Cardiac muscle cell (in vitro differentiated cells and primary cell): ENCODE data around the gene GEN1. TPM values are rescaled to one million over a fixed set of nuclear protein-coding genes. Genes with fewer than 3 reads are reported as not detected.
A peak's percentile ranks its signal among the peaks of the same experiment; 100 is the strongest.

Experiments
- DNase-seq, 2 donors: peaks; one replicate each; pipeline versions ENCODE4 v3.0.0 to v3.0.0-alpha.2; 2010 to 2017; ENCODE audit warnings: low read depth in 1 of 2, low spot score in 1 of 2
- H3K27ac ChIP-seq: fragments of 200-600 bp; sonication (generic); 2 replicates; pipeline ENCODE4 v1.5.1; 2016
- H3K27me3 ChIP-seq: fragments of 200-600 bp; sonication (generic); 2 replicates; pipeline ENCODE4 v1.6.0; 2016; ENCODE audit warnings: control low read depth
- H3K36me3 ChIP-seq: fragments of 200-600 bp; sonication (generic); 2 replicates; pipeline ENCODE4 v1.5.1; 2016; ENCODE audit warnings: control low read depth
- H3K4me1 ChIP-seq: fragments of 200-600 bp; sonication (generic); 2 replicates; pipeline ENCODE4 v1.8.1; 2017; ENCODE audit warnings: low read depth, mild to moderate bottlenecking, mixed run types
- H3K4me3 ChIP-seq: fragments of 200-600 bp; sonication (generic); 2 replicates; pipeline ENCODE4 v1.5.1; 2016; ENCODE audit warnings: mild to moderate bottlenecking
- H3K9me3 ChIP-seq: fragments of 200-600 bp; sonication (generic); 2 replicates; pipeline ENCODE4 v1.5.1; 2017; ENCODE audit warnings: low read depth, mild to moderate bottlenecking, control low read depth
- CTCF ChIP-seq: IDR thresholded peaks from 2 replicates; pipeline ENCODE4 v1.5.1; 2012; ENCODE audit warnings: low read depth, mild to moderate bottlenecking, low read length
- polyA plus RNA-seq: library from polyadenylated mRNA; unstranded; fragments of >200 nt; fragmentation: Nextera tagmentation; extraction: Ambion mirVana; gene quantifications from 2 replicates; pipeline ENCODE4 v1.2.1, GENCODE V29; 2016
- total RNA-seq: library from RNA; depleted of rRNA; stranded (reverse); fragments of >200 nt; gene quantifications from 2 replicates; pipeline ENCODE4 v1.2.3, GENCODE V29; 2016

The GEN1 gene
- total and polyA plus RNA-seq, 2 experiments from 2014 or later: 4.3 to 8.8 TPM

- DNase-seq: no peak
- no peak for TF ChIP-seq CTCF
- no peaks in the 10 kb centered on the region for H3K9me3 ChIP-seq
- H3K4me3 ChIP-seq: no peak overlapping the region
- no peaks in the 10 kb centered on the region for H3K27me3 ChIP-seq
- H3K27ac ChIP-seq: no peak overlapping the region
- H3K4me1 ChIP-seq: no peaks in the 10 kb centered on the region
- H3K36me3 ChIP-seq: peaks cover 9% of the 10 kb centered on the region
Measured at GRCh38 chr2:17747684-17748452, 6.1 kb upstream of the GEN1 start.

GRCh38 chr2:17748745-17749144 lies 5.2 kb upstream of the GEN1 start:
- TF ChIP-seq CTCF: no peak
- Histone ChIP-seq H3K4me3 (no peak overlapping the region), H3K4me1 (no peaks in the 10 kb centered on the region), H3K9me3 (no peaks in the 10 kb centered on the region), H3K27me3 (no peaks in the 10 kb centered on the region), H3K27ac (no peak overlapping the region), H3K36me3 (peaks cover 7% of the 10 kb centered on the region)
- no peak for DNase-seq

- no peaks in the 10 kb centered on the region for H3K36me3 ChIP-seq
- no peak overlapping the region for H3K27ac ChIP-seq
- no peaks in the 10 kb centered on the region for H3K27me3 ChIP-seq
- TF ChIP-seq CTCF: no peak
- no peak overlapping the region for H3K4me3 ChIP-seq
- H3K4me1 ChIP-seq: peaks cover 5% of the 10 kb centered on the region
- DNase-seq: no peak
- no peaks in the 10 kb centered on the region for H3K9me3 ChIP-seq
Measured at GRCh38 chr2:17749753-17750438, 4.0 kb upstream of the GEN1 start.

GRCh38 chr2:17752246-17752645 lies 1.7 kb upstream of the GEN1 start:
- Histone ChIP-seq H3K9me3 (no peaks in the 10 kb centered on the region), H3K36me3 (no peaks in the 10 kb centered on the region), H3K27me3 (no peaks in the 10 kb centered on the region), H3K4me3 (peak overlapping the region; percentile 60), H3K4me1 (peaks cover 13% of the 10 kb centered on the region), H3K27ac (peak overlapping the region; percentile 99)
- TF ChIP-seq CTCF: no peak
- DNase-seq: no peak

GRCh38 chr2:17752892-17753802 lies 791 bp upstream of the GEN1 start:
- peak overlapping the region; percentile 99 for H3K27ac ChIP-seq
- H3K27me3 ChIP-seq: no peaks in the 10 kb centered on the region
- peak; percentile 30 to 82 for DNase-seq
- TF ChIP-seq CTCF: no peak
- H3K9me3 ChIP-seq: no peaks in the 10 kb centered on the region
- no peaks in the 10 kb centered on the region for H3K36me3 ChIP-seq
- peak overlapping the region; percentile 60 for H3K4me3 ChIP-seq
- peaks cover 13% of the 10 kb centered on the region for H3K4me1 ChIP-seq
